ES-I3 (cell line): Measurements from ENCODE around the gene SUPT20H.

Source experiments
- H3K36me3 ChIP-seq: 2 replicates; pipeline ENCODE4 v1.6.1; 2013; ENCODE audit warnings: mild to moderate bottlenecking, low read length, control low read depth, moderate library complexity; ENCODE audit not compliant: insufficient read depth
- H3K4me1 ChIP-seq: 2 replicates; pipeline ENCODE4 v1.6.1; 2013; ENCODE audit warnings: mild to moderate bottlenecking, control low read depth, low read length; ENCODE audit not compliant: insufficient read depth
- H3K9ac ChIP-seq: 2 replicates; pipeline ENCODE4 v1.6.1; 2013; ENCODE audit warnings: low read depth, mild to moderate bottlenecking, low read length, moderate library complexity
- H3K9me3 ChIP-seq: 2 replicates; pipeline ENCODE4 v1.6.1; 2013; ENCODE audit warnings: mild to moderate bottlenecking, low read length, moderate library complexity; ENCODE audit not compliant: control insufficient read depth, insufficient read depth

Gene SUPT20H

DNA sequence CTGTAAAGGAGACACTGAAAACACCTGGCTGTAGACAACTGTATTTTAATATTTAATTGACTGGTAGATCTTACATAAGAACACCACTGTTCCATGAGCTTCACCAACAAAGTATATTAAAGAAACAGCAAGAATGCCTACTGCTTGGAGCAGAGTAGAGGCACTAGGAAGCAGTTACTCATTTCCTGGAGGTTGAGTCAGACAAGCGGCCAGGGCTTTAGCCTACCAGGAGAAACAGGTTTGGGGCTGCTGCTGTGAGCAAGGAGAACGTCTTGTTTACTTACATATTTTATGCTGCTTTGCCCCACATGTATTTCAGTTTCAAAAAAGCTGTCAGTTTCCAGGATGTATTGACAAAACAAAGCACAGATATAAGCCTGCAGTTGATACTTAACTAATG lies 93.7 kb downstream of the SUPT20H start:
- H3K9ac ChIP-seq: no peak overlapping the region
- H3K36me3 ChIP-seq: peaks cover 14% of the 10 kb centered on the region
- no peaks in the 10 kb centered on the region; the same call in 1 of the 2 replicates for H3K4me1 ChIP-seq
- no peaks in the 10 kb centered on the region for H3K9me3 ChIP-seq

DNA sequence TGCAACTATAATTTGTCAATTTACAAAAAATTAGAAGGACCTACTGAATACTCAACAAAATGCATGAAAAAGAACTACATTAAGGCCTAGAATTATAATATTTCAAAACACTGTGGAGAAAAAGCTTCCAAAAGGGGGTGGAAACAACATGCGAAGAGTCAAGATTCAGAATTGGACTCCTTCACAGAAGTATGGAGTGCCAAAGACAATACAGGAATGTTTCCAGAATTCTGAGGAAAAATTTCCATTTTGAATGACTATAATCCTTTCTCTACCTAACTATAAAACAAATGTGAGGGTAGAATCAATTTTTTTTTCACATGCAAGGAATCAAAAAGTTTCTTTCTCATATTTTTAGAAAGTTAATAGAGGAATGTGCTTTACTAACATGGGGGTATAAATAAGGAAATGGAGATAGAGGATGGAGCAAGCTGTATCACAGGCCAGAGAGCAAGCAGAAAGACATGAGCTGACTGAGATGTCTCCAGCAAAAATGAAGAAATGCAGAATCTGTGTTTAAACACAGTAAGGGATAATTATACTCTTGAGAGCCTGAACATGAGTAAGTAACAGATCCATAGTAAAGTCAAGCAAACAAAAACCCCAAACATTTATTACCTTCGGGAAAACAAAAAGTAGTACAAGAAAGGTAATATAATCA lies 99.9 kb downstream of the SUPT20H start:
- Histone ChIP-seq H3K9me3 (no peaks in the 10 kb centered on the region), H3K36me3 (peaks cover 5% of the 10 kb centered on the region), H3K9ac (no peak overlapping the region), H3K4me1 (no peaks in the 10 kb centered on the region)
